Hepatic stellate cell (primary cell): Measurements from ENCODE around the gene H1-8.

Experiments used
- DNase-seq: peaks from one replicate; pipeline ENCODE4 v3.0.0; 2011; ENCODE audit warnings: low spot score

The H1-8 gene

GRCh38 chr3:129556358-129556695 lies 13.4 kb downstream of the H1-8 start:
- no peak for DNase-seq

DNA sequence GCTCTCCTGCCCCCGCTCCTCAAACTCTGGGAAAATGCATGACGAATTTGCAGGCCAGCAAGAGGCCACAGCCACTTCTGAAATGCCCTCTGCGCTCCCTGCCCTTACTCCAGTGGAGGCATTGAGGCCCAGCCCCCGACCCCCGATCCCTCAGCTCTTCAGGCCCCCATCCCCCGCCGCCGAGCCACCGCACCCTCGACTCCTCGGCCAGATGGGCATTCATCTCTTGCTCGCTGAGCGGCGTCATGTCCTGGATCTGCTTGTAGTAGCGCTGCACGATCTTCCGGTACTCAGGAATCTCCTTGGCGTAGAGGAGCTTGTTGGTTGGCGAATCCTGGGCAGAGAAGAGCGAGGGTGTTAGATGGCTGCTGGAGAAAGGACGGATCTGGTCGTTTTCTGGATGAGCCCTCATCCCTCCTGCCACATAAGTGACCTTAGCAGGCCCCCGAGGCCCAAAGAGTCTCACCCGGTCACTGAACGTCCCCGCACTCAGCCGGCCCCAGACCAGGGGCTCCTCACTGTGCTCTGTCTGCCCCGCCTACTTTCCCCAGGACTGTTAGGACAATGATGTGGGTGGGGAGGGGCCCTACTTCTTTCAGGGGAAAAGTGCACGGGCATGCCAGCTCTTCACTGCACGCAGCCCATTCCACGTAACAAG lies 14.0 kb downstream of the H1-8 start:
- DNase-seq, result no peak

- no peak for DNase-seq
Observed at GRCh38 chr3:129557548-129557894, 14.5 kb downstream of the H1-8 start.

DNA sequence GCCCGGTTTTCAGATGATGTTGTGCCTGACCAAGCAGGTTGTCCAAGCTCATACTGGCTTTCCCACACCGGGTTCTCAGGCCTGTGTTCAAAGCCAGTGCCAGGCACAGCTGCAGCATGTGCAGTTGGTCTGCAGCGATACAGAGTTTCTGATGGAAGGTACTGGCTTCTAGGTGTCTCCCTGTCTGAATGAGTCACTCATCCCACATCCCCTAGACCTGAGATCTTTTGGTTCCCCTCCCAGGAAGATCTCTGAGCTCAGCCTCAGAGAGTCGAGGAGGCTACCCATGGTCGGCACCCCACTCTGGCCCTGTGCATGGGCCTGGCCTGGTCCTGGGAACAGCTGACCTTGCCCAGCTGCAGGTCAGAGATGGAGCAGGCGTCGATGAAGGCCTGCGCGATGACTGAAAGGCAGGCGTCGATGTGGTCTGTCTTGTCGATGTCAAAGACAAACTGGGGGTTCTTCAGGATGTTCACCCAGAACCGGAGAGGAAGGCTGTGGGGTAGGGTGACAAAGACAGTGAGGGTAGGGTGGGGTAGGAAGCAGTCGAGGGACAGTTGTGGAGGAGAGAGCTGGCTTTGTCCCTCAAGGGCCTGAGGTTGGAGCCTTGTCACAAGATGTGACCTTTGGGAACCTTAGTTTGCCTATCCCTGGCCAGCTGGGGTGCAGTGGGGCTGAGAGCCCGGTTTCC lies 15.3 kb downstream of the H1-8 start:
- DNase-seq, result no peak

GRCh38 chr3:129558772-129559564 lies 16.0 kb downstream of the H1-8 start:
- peak; percentile 94 for DNase-seq

DNA sequence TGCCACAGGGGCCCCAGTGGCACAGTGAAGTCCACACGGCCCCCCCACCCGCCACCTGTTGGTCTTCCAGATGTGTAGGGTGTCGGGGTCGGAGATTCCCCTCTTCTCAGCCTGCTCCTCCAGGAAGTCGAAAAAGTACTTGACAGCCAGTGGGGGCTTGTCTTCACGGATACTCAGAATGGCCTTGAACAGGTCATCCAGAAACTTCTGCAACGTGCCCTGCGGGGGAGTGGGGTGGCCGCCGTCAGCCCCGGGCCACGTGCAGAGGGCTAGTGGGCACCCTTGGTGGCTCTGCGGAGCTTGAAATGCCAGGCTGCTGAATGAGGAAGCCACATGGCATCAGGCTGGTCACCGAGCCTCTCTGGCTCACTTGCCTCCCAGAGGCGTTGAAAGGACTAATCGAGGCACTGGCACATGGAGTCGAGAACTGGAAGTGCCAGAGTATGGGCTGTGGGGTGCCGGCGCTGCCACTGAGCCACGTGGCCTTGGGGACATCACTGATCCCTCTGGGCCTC lies 16.6 kb downstream of the H1-8 start:
- DNase-seq, result no peak

GRCh38 chr3:129560269-129560787 lies 17.4 kb downstream of the H1-8 start:
- peak; percentile 93 for DNase-seq

GRCh38 chr3:129560911-129561594 lies 18.1 kb downstream of the H1-8 start:
- DNase-seq, result peak; percentile 96

GRCh38 chr3:129561619-129562248 lies 18.8 kb downstream of the H1-8 start:
- DNase-seq, result no peak

GRCh38 chr3:129562803-129563202 lies 19.8 kb downstream of the H1-8 start:
- no peak for DNase-seq

DNA sequence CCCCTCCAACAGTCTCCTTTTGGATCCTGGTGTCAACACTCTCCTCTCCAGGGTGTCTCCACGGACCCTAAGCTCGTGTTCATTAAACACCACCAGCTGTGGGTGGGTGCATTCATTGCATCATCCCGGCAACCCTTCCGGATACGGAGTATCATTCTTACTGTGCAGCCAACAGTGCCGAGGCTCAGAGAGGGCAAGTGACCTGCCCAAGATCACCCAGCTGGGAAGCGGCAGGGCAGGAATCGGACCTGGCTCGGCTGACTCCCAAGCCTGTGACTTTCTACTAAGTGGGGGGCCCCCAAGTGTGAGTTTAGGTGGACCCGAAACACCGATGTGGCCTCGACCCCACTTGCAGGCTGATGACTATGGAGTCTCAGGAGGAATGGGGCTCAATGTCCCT lies 20.4 kb downstream of the H1-8 start:
- no peak for DNase-seq

- no peak for DNase-seq
Observed at GRCh38 chr3:129563850-129564535, 21.0 kb downstream of the H1-8 start.

GRCh38 chr3:129564981-129565644 lies 22.1 kb downstream of the H1-8 start:
- no peak for DNase-seq

- no peak for DNase-seq
Observed at GRCh38 chr3:129565902-129566301, 22.9 kb downstream of the H1-8 start.

- no peak for DNase-seq
Observed at GRCh38 chr3:129567176-129567705, 24.3 kb downstream of the H1-8 start.

GRCh38 chr3:129567939-129568338 lies 25.0 kb downstream of the H1-8 start:
- DNase-seq, result no peak

DNA sequence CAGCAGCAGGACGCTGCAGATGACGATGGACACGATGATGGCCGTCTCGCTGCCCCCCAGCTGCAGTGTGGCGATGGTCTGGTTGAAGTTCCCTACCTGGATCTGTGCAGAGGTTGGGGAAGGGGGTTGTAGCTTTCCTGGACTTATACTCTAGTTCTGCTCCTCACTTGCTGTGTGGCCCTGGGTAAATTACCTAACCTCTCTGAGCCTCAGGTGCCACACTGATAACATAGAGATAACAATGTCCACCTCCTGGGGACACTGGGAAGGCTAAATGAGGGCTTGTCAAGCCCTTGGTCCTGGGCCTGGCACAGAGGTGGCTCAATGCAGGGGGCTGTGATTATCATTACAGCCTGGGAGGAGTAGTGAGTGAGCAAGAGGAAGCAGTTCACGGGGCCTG lies 26.9 kb downstream of the H1-8 start:
- no peak for DNase-seq

DNA sequence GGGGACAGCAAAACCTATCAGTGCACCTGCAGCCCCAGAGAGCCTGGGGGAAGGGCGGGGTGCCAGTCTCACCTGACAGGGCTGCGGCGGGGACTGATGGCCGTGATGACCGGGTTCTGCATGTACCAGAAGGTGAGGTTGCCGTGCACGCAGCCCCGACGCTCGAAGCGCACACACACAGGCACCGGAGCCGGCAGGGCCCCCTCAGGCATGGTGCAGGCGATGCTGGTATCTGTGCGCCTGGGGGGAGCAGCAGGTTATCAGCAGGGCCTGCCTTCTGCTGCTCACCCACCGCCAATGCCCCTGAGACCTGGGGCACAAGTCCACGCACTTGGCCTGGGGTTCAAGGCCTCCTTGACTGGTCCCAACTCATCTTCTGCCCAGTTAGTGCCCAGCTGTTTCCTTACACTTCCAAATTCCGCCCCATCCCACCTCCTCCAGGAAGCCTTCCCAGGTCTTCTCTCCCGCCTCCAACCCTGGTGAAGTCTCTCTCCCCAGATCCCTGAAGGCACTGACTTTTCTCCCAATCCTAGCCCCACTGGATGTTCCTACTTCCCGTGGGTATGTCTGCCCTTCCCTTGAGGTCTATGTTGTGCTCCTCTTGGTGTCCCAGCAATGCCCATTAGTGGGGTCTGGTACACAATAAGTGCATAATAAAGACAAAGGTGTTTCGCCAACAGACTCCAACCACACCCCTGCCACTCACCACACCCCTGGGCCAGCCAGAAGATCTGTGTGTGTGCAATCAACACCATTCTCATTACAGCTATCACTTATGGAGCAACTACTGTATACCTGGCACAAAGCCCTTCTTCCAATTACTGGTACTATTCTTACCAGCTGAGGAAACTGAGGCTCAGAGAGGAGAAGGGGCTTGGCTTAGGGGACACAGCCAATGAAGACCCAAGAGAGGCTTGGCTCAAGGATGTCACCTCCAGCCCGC lies 28.9 kb downstream of the H1-8 start:
- DNase-seq, result no peak

DNA sequence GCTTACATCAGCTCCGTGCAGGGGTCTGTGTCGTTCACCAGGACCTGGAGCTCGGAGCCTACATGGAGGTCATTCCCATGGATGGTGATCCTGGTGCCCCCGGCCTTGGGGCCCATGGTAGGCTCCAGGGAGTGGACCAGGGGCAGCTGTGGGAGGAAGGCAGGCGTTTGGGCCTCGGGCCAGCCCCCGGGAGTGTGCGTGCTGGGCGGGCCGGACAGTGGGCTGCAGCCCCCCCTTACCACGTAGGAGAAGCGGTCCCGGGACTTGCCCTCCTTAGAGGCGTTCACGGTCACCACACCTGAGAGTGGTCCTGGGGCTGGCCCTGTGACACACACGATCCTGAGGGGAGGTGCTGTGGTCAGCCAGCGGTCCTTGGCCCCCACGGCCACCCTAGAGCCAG lies 29.6 kb downstream of the H1-8 start:
- no peak for DNase-seq
